GM12891 (cell line): ENCODE data around the gene TYRO3.

Source experiments
- DNase-seq: peaks from one replicate; pipeline ENCODE4 v3.0.0; 2011; ENCODE audit warnings: low spot score; ENCODE audit not compliant: insufficient read length
- FAIRE-seq: peaks from 2 replicates; lab custom pipeline; 2011; peaks lifted over from hg19 to GRCh38; lab: Jason Lieb, UNC
- PAX5 ChIP-seq: IDR thresholded peaks from 2 replicates; pipeline ENCODE4 v1.6.1; 2011; ENCODE audit warnings: low read length, moderate library complexity, mild to moderate bottlenecking; ENCODE audit not compliant: insufficient read depth, severe bottlenecking
- POLR2A ChIP-seq: IDR thresholded peaks from 2 replicates; pipeline ENCODE4 v1.6.1; 2011; ENCODE audit warnings: low read depth, low read length, control low read depth
- POLR2AphosphoS5 ChIP-seq: IDR thresholded peaks from 2 replicates; pipeline ENCODE4 v1.6.1; 2011; ENCODE audit warnings: low read depth, low read length, control low read depth
- POU2F2 ChIP-seq: IDR thresholded peaks from 2 replicates; pipeline ENCODE4 v1.6.1; 2011; ENCODE audit warnings: low read depth, mild to moderate bottlenecking, control low read depth, low read length, moderate library complexity
- SPI1 ChIP-seq: IDR thresholded peaks from 2 replicates; pipeline ENCODE4 v1.6.1; 2011; ENCODE audit warnings: low read depth, low read length, control low read depth
- TAF1 ChIP-seq: IDR thresholded peaks from 2 replicates; pipeline ENCODE4 v1.6.1; 2011; ENCODE audit warnings: low read depth, low read length, control low read depth

TYRO3 gene

GRCh38 chr15:41550066-41550775 lies 8.8 kb upstream of the TYRO3 start:
- TF ChIP-seq PAX5 (no peak), POU2F2 (no peak), POLR2A (no peak)
- FAIRE-seq = peak; percentile 9
- no peak for DNase-seq

GRCh38 chr15:41553731-41554130 lies 5.3 kb upstream of the TYRO3 start:
- FAIRE-seq (no peak), DNase-seq (no peak)
- TF ChIP-seq TAF1 (no peak), POLR2AphosphoS5 (no peak), POU2F2 (no peak), SPI1 (no peak), PAX5 (no peak), POLR2A (no peak)

GRCh38 chr15:41554343-41554742 lies 4.7 kb upstream of the TYRO3 start:
- FAIRE-seq = no peak
- TF ChIP-seq POU2F2 = no peak
- no peak for TF ChIP-seq TAF1
- TF ChIP-seq POLR2A = no peak
- TF ChIP-seq POLR2AphosphoS5 = no peak
- DNase-seq = no peak

- TF ChIP-seq POU2F2 (no peak), PAX5 (no peak), TAF1 (no peak), SPI1 (no peak), POLR2AphosphoS5 (no peak), POLR2A (no peak)
- no peak for DNase-seq
- FAIRE-seq = no peak
Measured at GRCh38 chr15:41554915-41555314, 4.1 kb upstream of the TYRO3 start.

- FAIRE-seq (no peak), DNase-seq (no peak)
Measured at GRCh38 chr15:41556677-41557076, 2.3 kb upstream of the TYRO3 start.

GRCh38 chr15:41557673-41558399 lies 1.2 kb upstream of the TYRO3 start:
- TF ChIP-seq SPI1 (no peak), POU2F2 (0 out of 2 replicates have a peak, but pooled peaks have one; percentile 16), POLR2A (no peak)
- DNase-seq = peak; percentile 69
- FAIRE-seq = peak; percentile 63

More at GRCh38 chr15:41556677-41557076, 2.3 kb upstream of the TYRO3 start:
- TF ChIP-seq POU2F2 (no peak), PAX5 (no peak), SPI1 (no peak), TAF1 (no peak), POLR2A (no peak), POLR2AphosphoS5 (no peak)

GRCh38 chr15:41559239-41559782 lies 299 bp downstream of the TYRO3 start:
- TF ChIP-seq SPI1 (no peak), POLR2A (no peak), POLR2AphosphoS5 (no peak), POU2F2 (no peak), TAF1 (no peak)
- FAIRE-seq (no peak), DNase-seq (no peak)

- TF ChIP-seq SPI1 = no peak
- TF ChIP-seq POLR2A = no peak
- no peak for TF ChIP-seq POLR2AphosphoS5
- TF ChIP-seq POU2F2 = no peak
- TF ChIP-seq PAX5 = no peak
- no peak for TF ChIP-seq TAF1
- DNase-seq = no peak
Measured at GRCh38 chr15:41560572-41560874, 1.5 kb downstream of the TYRO3 start.

GRCh38 chr15:41561104-41561776 lies 2.2 kb downstream of the TYRO3 start:
- TF ChIP-seq TAF1 (no peak), SPI1 (no peak), POLR2A (no peak), PAX5 (no peak), POU2F2 (no peak), POLR2AphosphoS5 (no peak)
- no peak for DNase-seq
- no peak for FAIRE-seq

More at GRCh38 chr15:41560572-41560874, 1.5 kb downstream of the TYRO3 start:
- FAIRE-seq = no peak
